Measurements from ENCODE around the gene FLVCR2. TPM values are rescaled to one million over a fixed set of nuclear protein-coding genes. Genes with fewer than 3 reads are reported as not detected.

FLVCR2 gene
- total RNA-seq, 2 experiments from 2014 or later, result 1.1 to 6.2 TPM

DNA sequence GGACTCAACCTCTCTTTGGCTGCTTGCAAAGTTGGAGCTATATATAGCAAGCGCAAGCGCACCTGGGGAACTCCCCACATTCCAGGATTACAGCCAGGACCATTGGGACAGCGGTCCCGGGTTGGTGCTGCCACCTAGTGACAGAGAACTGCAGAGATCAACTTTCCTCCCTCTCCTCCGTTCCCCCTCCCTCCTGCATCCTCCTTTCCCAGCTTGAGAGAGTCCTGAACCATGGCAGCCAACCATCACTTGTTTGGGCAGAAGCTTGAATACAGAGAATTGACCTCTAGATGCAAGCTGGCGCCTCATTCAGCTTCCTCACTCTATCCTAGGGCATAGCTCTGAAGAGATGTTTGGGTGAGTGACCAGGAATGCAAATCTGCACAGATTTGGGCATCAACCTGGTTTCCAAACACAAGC, 17.4 kb upstream of the FLVCR2 start:
- H3K4me1 Mint-ChIP-seq, result peaks cover 62% of the 10 kb centered on the region

DNA sequence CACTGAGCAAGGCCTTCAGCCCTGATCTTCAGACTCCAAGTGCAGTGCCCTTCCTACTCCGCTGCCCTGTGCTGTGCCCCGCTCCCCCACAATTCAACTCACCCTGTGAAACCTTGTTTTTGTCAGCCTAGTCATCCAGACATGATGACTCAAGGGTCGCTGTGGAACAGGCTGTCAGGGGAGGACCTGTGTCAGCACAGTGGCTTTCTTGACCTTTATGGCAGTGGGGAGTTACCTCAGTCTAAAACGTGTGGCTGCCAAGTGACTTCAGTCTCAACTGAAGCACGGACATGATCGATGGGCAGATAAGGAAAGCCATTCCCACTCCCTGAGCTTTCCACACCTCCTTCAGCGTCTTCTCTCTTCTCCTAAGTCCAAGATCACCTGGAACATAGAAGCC, 16.3 kb upstream of the FLVCR2 start:
- CTCF ChIA-PET, result interaction anchor here (1.3 to 2.9 kb wide), 10 partner anchors 10 to 253 kb away, joined by 4 to 12 read pairs (median 6); partner anchors contain the start of genes BATF, ERG28 and FLVCR2
- Mint-ChIP-seq H3K9me3 (peaks cover 3% of the 10 kb centered on the region), H3K4me3 (no peak overlapping the region), H3K36me3 (ENCODE audit: low read depth) (peaks cover 4% of the 10 kb centered on the region), H3K4me1 (peaks cover 68% of the 10 kb centered on the region), H3K27ac (no peak overlapping the region), H3K27me3 (no peaks in the 10 kb centered on the region)
- DNase-seq, result no peak
- POLR2A ChIA-PET, result interaction anchor here (1.2 kb wide), 1 partner anchor 10 kb away, joined by 4 read pairs; no protein-coding TSS in a partner anchor

More for the DNA sequence above, 17.4 kb upstream of the FLVCR2 start:
- peaks cover 7% of the 10 kb centered on the region for H3K9me3 Mint-ChIP-seq
- peak; percentile 45 for DNase-seq
- peak overlapping the region; percentile 2 for H3K4me3 Mint-ChIP-seq
- POLR2A ChIA-PET, result interaction anchor here (0.9 to 1.2 kb wide), 3 partner anchors 9 to 39 kb away, joined by 3 to 4 read pairs (median 3); no protein-coding TSS in a partner anchor
- no peaks in the 10 kb centered on the region for H3K27me3 Mint-ChIP-seq
- no peak overlapping the region for H3K27ac Mint-ChIP-seq
- H3K36me3 Mint-ChIP-seq (ENCODE audit: low read depth), result peaks cover 9% of the 10 kb centered on the region
- CTCF ChIA-PET, result interaction anchor here (0.7 to 2.9 kb wide), 20 partner anchors 11 to 252 kb away, joined by 3 to 13 read pairs (median 4); partner anchors contain the start of genes BATF, ERG28 and FLVCR2

DNA sequence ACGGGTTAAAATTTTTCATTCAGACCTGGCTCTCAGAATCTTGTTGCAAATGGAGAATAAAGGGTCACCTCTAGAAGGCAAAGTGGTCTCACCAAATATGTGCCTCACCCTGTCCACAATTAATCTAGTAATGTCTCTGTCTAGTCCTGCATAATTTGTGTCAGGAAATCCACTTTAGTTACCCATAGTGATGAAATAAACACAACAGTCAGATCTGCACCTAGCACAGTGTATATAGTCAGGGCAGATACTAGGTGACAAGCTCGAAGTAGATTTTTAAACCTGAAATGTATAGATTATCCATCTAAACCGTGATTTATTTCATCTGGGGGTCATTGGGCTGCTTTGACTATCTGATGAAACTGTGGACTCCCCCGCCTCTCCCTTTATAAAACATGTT, 15.9 kb upstream of the FLVCR2 start:
- peaks cover 68% of the 10 kb centered on the region for H3K4me1 Mint-ChIP-seq
- CTCF ChIA-PET, result interaction anchor here (0.7 to 1.7 kb wide), 3 partner anchors 13 to 38 kb away, joined by 3 to 7 read pairs (median 4); no protein-coding TSS in a partner anchor
- peaks cover 3% of the 10 kb centered on the region for H3K9me3 Mint-ChIP-seq
- H3K4me3 Mint-ChIP-seq, result no peak overlapping the region
- H3K27ac Mint-ChIP-seq, result no peak overlapping the region
- no peak for DNase-seq
- H3K36me3 Mint-ChIP-seq (ENCODE audit: low read depth), result peaks cover 3% of the 10 kb centered on the region
- POLR2A ChIA-PET, result interaction anchor here (1.2 kb wide), 1 partner anchor 10 kb away, joined by 4 read pairs; no protein-coding TSS in a partner anchor
- H3K27me3 Mint-ChIP-seq, result no peaks in the 10 kb centered on the region

DNA sequence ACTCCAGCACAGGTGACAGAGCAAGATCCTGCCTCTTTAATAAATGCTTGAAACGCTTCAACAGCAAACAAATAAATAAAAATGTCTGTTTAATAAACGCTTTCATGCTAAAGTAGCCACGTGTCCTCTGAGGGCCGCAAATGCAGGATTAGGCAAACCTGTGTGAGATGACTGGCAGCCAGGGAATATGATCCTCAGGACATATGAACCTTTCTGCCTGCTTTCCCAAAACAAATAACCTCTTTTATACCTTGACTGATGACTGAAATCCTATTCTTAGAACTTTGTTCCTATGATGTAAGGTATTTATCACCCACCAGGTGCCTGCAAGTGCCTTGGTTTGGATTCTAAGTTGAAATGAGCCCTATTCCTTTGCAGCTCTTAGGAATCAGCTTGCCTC, 14.5 kb upstream of the FLVCR2 start:
- ChIA-PET POLR2A (no interaction called here), CTCF (interaction anchor here (1.9 kb wide), 1 partner anchor 13 kb away, joined by 8 read pairs; no protein-coding TSS in a partner anchor)
- no peak overlapping the region for H3K27ac Mint-ChIP-seq
- H3K4me1 Mint-ChIP-seq, result peaks cover 76% of the 10 kb centered on the region
- DNase-seq, result no peak
- H3K27me3 Mint-ChIP-seq, result no peaks in the 10 kb centered on the region
- no peaks in the 10 kb centered on the region for H3K9me3 Mint-ChIP-seq
- H3K36me3 Mint-ChIP-seq (ENCODE audit: low read depth), result no peaks in the 10 kb centered on the region
- no peak overlapping the region for H3K4me3 Mint-ChIP-seq

DNA sequence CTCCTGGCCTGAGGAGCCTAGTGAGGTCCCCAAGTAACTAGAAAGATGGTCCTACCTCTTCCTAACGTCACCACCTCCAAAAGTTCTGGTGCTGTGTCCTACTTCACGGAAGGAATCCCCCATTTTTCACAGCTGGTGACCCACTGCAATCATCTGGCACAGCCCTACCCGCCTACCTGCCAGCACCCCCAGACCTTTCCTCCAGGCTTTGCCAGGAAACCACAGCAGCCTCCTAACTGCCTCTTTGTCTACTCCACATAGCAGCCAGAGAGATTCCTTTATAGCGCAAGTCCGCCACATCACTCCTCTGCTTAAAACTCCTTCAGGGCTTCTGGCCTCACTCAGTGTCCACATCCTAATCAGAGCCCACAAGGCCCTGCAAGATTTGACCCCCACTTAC, 13.4 kb upstream of the FLVCR2 start:
- CTCF ChIA-PET, result no interaction called here
- POLR2A ChIA-PET, result no interaction called here

DNA sequence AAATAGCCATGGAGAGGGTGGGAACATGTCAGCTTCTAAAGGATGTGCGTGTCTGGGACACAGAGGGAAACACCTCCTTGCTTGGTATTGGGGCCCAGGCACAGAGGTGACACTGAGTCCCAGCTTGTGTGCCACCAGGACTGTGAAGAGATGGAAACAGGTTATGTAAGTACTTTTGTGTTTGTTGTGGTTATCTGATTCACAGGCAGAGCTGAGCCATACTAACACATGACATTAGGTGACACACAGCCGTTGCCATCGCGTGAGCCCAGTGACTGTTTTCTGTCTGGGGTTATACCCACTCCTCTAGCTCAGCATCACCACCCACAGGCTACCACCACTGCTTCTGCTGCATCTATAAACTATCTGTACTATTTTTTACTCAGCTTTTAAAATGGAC, 12.1 kb upstream of the FLVCR2 start:
- ChIA-PET CTCF (interaction anchor here (0.6 to 2.0 kb wide), 13 partner anchors 9 to 262 kb away, joined by 3 to 10 read pairs (median 5); partner anchors contain the start of genes BATF and FLVCR2), POLR2A (no interaction called here)
- peak; percentile 83 for DNase-seq
- H3K36me3 Mint-ChIP-seq (ENCODE audit: low read depth), result no peaks in the 10 kb centered on the region
- H3K27me3 Mint-ChIP-seq, result no peaks in the 10 kb centered on the region
- H3K9me3 Mint-ChIP-seq, result no peaks in the 10 kb centered on the region
- H3K4me3 Mint-ChIP-seq, result peak overlapping the region; percentile 28
- peak overlapping the region; percentile 82 for H3K27ac Mint-ChIP-seq
- H3K4me1 Mint-ChIP-seq, result peaks cover 62% of the 10 kb centered on the region

More for the DNA sequence above, 13.4 kb upstream of the FLVCR2 start:
- H3K36me3 Mint-ChIP-seq (ENCODE audit: low read depth), result no peaks in the 10 kb centered on the region
- no peaks in the 10 kb centered on the region for H3K27me3 Mint-ChIP-seq
- H3K9me3 Mint-ChIP-seq, result no peaks in the 10 kb centered on the region
- H3K4me1 Mint-ChIP-seq, result peaks cover 75% of the 10 kb centered on the region
- H3K27ac Mint-ChIP-seq, result peak overlapping the region; percentile 10
- DNase-seq, result no peak
- H3K4me3 Mint-ChIP-seq, result no peak overlapping the region

DNA sequence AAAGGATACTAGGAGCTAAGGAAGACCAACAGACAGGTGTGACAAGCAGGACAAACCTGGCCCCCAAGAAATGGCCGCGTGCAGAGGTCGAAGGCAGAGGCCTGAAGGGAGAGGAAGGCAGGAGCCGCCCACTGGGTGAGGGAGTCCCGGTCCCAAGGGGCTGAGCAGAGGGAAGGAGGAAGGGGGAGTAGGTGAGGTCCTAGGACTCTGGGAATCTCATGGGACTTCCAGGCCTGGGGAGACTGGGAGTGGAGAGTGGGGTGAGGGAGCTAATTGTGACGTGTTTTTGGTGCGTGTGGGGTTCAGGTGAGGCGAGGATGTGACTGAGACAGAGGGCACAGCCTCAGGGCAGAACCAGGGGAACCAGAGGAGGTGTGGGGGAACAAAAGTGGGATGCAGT, 11.7 kb upstream of the FLVCR2 start:
- CTCF ChIA-PET, result interaction anchor here (0.6 to 2.0 kb wide), 14 partner anchors 8 to 263 kb away, joined by 3 to 10 read pairs (median 4); partner anchors contain the start of genes BATF and FLVCR2
- DNase-seq, result no peak
- Mint-ChIP-seq H3K27ac (peak overlapping the region; percentile 82), H3K9me3 (no peaks in the 10 kb centered on the region), H3K36me3 (ENCODE audit: low read depth) (no peaks in the 10 kb centered on the region), H3K4me3 (no peak overlapping the region), H3K4me1 (peaks cover 58% of the 10 kb centered on the region), H3K27me3 (no peaks in the 10 kb centered on the region)
- POLR2A ChIA-PET, result no interaction called here

DNA sequence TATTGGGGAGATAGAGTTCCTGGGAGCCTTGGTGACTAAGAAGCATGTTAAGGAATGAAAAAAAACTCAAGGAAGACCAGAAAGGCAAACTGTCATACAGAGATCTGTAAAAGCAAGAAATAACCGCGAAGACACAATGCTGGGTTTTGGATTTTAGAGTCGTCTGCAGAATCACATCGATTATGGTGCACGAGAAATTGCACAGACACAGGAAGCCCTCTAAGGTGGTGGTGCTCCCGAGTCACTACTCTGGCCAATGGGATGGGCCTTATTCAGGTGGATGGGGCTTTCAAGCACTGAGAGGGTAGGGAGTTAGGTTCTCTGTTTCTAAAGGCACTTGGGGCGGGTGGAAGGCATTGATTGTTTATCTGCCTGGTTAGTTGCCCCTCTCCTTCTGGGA, 10.3 kb upstream of the FLVCR2 start:
- CTCF ChIA-PET, result interaction anchor here (1.0 to 2.7 kb wide), 3 partner anchors 9 to 36 kb away, joined by 3 to 13 read pairs (median 3); partner anchors contain the start of gene FLVCR2
- POLR2A ChIA-PET, result no interaction called here
- no peak overlapping the region for H3K4me3 Mint-ChIP-seq
- no peak for DNase-seq
- H3K4me1 Mint-ChIP-seq, result peaks cover 50% of the 10 kb centered on the region
- no peaks in the 10 kb centered on the region for H3K36me3 Mint-ChIP-seq (ENCODE audit: low read depth)
- H3K9me3 Mint-ChIP-seq, result no peaks in the 10 kb centered on the region
- H3K27me3 Mint-ChIP-seq, result no peaks in the 10 kb centered on the region
- peak overlapping the region; percentile 77 for H3K27ac Mint-ChIP-seq

DNA sequence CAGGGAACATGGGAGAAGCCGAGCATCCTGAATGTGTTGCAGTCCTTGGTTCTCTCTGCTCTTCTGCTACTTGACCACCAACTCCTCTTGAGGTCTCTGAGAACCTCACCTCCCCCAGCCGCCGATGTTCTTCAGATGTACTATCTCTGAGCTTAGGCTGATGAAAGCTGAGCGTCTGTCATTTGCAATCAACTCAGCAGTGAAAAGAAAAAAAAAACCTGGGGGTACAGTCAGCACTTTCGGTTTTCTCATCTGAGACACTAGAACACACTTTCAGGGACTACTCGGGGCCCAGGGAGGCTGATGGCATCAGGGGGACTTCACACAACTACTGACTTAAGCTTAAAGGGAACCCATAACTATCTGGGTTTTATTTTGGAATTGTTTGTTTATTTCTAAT, 9.6 kb upstream of the FLVCR2 start:
- Mint-ChIP-seq H3K4me1 (peaks cover 50% of the 10 kb centered on the region), H3K27ac (no peak overlapping the region), H3K36me3 (ENCODE audit: low read depth) (no peaks in the 10 kb centered on the region), H3K4me3 (no peak overlapping the region), H3K9me3 (no peaks in the 10 kb centered on the region), H3K27me3 (no peaks in the 10 kb centered on the region)
- DNase-seq, result no peak
- ChIA-PET POLR2A (no interaction called here), CTCF (interaction anchor here (0.9 to 2.7 kb wide), 4 partner anchors 9 to 78 kb away, joined by 3 to 13 read pairs (median 3); partner anchors contain the start of gene FLVCR2)

DNA sequence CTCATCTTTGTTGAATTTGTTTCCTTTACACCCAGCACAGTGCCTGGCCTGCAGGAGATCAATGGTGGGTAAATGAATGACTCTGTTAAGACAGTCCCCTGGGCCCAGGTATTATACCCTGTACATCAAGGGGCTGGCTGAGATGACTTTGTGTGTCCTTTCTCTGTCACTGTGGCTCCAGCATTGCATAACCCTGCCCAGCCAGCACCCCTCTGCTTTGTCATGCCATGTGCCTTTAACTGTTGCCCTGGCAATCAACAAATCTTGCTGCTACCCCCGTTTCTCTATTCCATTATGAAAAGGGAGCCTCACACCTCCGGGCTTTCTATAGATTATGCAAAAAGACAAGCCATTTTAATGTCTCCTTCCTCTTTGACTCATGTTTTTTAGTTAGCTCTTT, 7.6 kb upstream of the FLVCR2 start:
- DNase-seq, result no peak
- Mint-ChIP-seq H3K4me1 (peaks cover 35% of the 10 kb centered on the region), H3K27me3 (no peaks in the 10 kb centered on the region), H3K9me3 (no peaks in the 10 kb centered on the region), H3K36me3 (ENCODE audit: low read depth) (no peaks in the 10 kb centered on the region), H3K4me3 (no peak overlapping the region), H3K27ac (no peak overlapping the region)
- ChIA-PET POLR2A (no interaction called here), CTCF (no interaction called here)

DNA sequence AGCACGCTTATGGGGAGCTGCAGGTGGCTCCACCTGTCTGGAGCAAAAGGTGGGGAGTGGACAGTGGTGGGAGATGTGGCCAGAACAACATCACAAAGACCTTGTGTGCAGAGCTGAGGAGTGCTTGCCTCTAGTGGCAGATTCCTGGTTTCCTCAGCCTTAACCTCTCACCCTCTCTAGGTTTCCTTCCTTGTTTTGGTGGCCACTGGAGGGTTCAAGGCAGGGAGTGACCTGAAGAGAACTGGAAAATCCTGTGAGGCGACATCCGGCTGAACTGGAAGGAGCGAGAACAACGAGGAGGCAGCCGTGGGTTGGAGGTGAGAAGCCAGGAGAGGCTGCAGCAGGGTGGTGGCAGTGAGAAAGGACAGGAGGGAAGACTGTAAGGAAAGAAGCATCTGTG, 6.3 kb upstream of the FLVCR2 start:
- H3K27me3 Mint-ChIP-seq, result no peaks in the 10 kb centered on the region
- peaks cover 23% of the 10 kb centered on the region for H3K4me1 Mint-ChIP-seq
- no peak overlapping the region for H3K4me3 Mint-ChIP-seq
- H3K9me3 Mint-ChIP-seq, result no peaks in the 10 kb centered on the region
- no peaks in the 10 kb centered on the region for H3K36me3 Mint-ChIP-seq (ENCODE audit: low read depth)
- POLR2A ChIA-PET, result no interaction called here
- no peak for DNase-seq
- H3K27ac Mint-ChIP-seq, result no peak overlapping the region
- CTCF ChIA-PET, result interaction anchor here (0.6 to 1.3 kb wide), 9 partner anchors 11 to 699 kb away, joined by 3 to 5 read pairs (median 3); no protein-coding TSS in a partner anchor

DNA sequence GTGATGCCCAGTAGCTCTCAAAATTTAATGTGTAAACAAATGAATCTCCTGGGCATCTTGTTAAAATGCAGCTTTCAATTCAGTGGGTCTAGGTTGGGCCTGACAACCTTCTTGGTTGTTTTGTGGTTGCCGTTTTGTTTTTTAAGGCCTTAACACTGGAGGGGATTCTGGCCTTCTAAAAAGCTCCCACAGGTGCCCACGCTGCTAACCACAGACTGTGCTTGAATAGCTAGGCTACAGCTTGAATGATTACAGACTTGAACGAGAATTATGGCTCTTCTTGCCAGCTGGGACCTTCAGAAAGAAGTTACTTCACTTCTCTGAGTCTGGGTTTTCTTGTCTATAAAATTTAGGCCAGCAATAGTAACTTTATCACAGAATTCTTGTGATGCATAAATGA, 1.3 kb upstream of the FLVCR2 start:
- H3K4me3 Mint-ChIP-seq, result peak overlapping the region; percentile 82

DNA sequence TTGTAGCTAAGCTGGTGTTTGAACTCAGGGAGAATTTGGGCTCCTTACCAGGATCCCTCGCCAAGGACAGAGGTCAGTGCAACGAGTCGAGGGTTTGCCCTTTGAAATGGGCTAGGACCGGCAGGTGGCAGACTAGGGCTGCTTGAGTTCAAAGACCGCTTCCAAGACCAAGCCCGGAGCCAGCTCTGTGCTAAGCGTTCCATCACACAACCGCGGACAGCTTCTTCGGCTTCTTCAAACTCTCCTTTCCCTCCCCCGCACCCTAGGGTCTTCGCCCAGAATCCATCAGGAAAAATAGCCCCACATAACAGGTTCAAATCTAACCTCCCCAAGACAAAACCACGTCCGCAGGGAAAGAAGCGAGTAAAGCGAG, 705 bp upstream of the FLVCR2 start:
- Mint-ChIP-seq H3K27me3 (peaks cover 4% of the 10 kb centered on the region), H3K36me3 (ENCODE audit: low read depth) (no peaks in the 10 kb centered on the region), H3K9me3 (no peaks in the 10 kb centered on the region), H3K27ac (peak overlapping the region; percentile 66), H3K4me3 (peak overlapping the region; percentile 82), H3K4me1 (peaks cover 21% of the 10 kb centered on the region)
- ChIA-PET CTCF (interaction anchor here (0.6 to 4.3 kb wide), 28 partner anchors 9 to 1653 kb away, joined by 3 to 42 read pairs (median 4); no protein-coding TSS in a partner anchor), POLR2A (interaction anchor here (0.5 kb wide), 1 partner anchor 290 kb away, joined by 3 read pairs; no protein-coding TSS in a partner anchor)
- peak; percentile 78 for DNase-seq

More for the DNA sequence above, 1.3 kb upstream of the FLVCR2 start:
- DNase-seq, result no peak
- ChIA-PET CTCF (interaction anchor here (0.9 to 4.3 kb wide), 23 partner anchors 9 to 406 kb away, joined by 3 to 42 read pairs (median 4); no protein-coding TSS in a partner anchor), POLR2A (interaction anchor here (0.5 to 0.7 kb wide), 2 partner anchors 123 to 291 kb away, joined by 3 to 7 read pairs; no protein-coding TSS in a partner anchor)
- no peaks in the 10 kb centered on the region for H3K36me3 Mint-ChIP-seq (ENCODE audit: low read depth)
- peaks cover 21% of the 10 kb centered on the region for H3K4me1 Mint-ChIP-seq
- no peaks in the 10 kb centered on the region for H3K9me3 Mint-ChIP-seq
- no peak overlapping the region for H3K27ac Mint-ChIP-seq
- peaks cover 4% of the 10 kb centered on the region for H3K27me3 Mint-ChIP-seq
